Measurements from ENCODE around the gene SOWAHC.
"Not testable (repeated sequence)": the region's sequence is repeated elsewhere in the genome, so short reads cannot be mapped to it uniquely, and the experiment has no call there.

Gene SOWAHC

DNA sequence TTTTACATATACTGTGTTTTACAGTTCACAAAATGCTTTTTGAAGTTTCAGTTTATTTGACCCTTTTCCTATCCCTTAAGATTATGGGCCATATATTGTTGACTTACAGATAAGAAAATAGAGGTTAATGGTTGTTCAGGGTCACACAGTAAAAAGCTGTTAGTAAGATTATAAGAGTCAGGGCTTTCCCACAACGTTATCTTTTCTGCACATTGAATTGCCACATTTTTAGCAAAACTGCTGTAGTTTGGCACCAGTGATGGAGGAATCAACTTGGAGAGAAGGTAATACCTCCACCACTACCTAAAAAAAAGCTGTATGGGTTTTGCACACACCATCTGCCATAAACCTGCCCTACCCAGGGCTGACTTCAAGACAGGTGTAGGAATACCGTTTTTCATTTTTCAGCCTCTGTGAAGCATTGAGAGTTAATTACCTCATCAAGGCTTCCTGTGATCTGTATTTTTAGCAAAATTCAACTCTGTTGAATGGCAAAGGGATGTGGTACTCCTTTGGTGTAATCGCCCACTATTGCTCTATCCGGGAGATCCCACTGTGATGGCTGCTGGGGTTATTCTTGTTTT lies 5.0 kb downstream of the SOWAHC start:
- Histone ChIP-seq H3K9ac (ENCODE audit: low read length in 2 of 2) (no peak overlapping the region), H3K4me3 (ENCODE audit: low read length in 2 of 2) (no peak overlapping the region), H3K9me3 (ENCODE audit: control insufficient read depth in 2 of 2, low read length in 2 of 2) (no peaks in the 10 kb centered on the region), H3K4me1 (ENCODE audit: control insufficient read depth, insufficient read depth, low read length) (peaks cover 11% of the 10 kb centered on the region), H3K27ac (ENCODE audit: low read length) (no peak overlapping the region), H3K36me3 (ENCODE audit: control insufficient read depth in 2 of 2, insufficient read depth in 2 of 2, low read length in 2 of 2) (no peaks in the 10 kb centered on the region), H3K27me3 (ENCODE audit: control insufficient read depth in 1 of 2, insufficient read depth in 2 of 2, low read length in 2 of 2) (no peaks in the 10 kb centered on the region)

GRCh38 chr2:109623297-109623696 lies 9.1 kb downstream of the SOWAHC start:
- Histone ChIP-seq H3K9ac (ENCODE audit: low read length in 2 of 2) (no peak overlapping the region), H3K27ac (ENCODE audit: low read length) (no peak overlapping the region), H3K4me3 (ENCODE audit: low read length in 2 of 2) (no peak overlapping the region), H3K4me1 (ENCODE audit: control insufficient read depth, insufficient read depth, low read length) (no peaks in the 10 kb centered on the region), H3K9me3 (ENCODE audit: control insufficient read depth in 2 of 2, low read length in 2 of 2) (no peaks in the 10 kb centered on the region), H3K27me3 (ENCODE audit: control insufficient read depth in 1 of 2, insufficient read depth in 2 of 2, low read length in 2 of 2) (no peaks in the 10 kb centered on the region), H3K36me3 (ENCODE audit: control insufficient read depth in 2 of 2, insufficient read depth in 2 of 2, low read length in 2 of 2) (no peaks in the 10 kb centered on the region)

DNA sequence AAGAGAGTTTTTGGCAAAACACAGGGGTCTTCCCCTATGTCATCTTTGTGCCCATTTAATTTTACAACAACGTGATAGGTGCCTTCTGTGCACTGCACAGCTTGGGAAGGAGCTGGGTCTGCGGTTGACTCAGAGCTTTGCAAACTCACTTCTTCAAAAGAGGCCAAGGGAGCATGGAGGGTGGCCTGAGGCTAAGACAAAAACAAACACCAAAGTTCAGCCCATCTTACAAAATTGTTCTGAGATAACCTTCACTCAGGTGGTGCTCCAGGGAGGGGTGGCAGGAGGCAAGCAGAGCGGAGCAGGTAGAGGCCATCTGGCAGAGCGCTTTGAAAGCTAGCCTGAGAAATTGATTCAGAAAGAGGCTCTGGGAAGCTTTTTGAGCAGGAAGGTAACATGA lies 9.8 kb downstream of the SOWAHC start:
- H3K36me3 ChIP-seq (ENCODE audit: control insufficient read depth in 2 of 2, insufficient read depth in 2 of 2, low read length in 2 of 2), result no peaks in the 10 kb centered on the region
- no peaks in the 10 kb centered on the region for H3K27me3 ChIP-seq (ENCODE audit: control insufficient read depth in 1 of 2, insufficient read depth in 2 of 2, low read length in 2 of 2)
- no peaks in the 10 kb centered on the region for H3K4me1 ChIP-seq (ENCODE audit: control insufficient read depth, insufficient read depth, low read length)
- H3K9ac ChIP-seq (ENCODE audit: low read length in 2 of 2), result no peak overlapping the region
- no peak overlapping the region for H3K27ac ChIP-seq (ENCODE audit: low read length)
- H3K4me3 ChIP-seq (ENCODE audit: low read length in 2 of 2), result no peak overlapping the region
- H3K9me3 ChIP-seq (ENCODE audit: control insufficient read depth in 2 of 2, low read length in 2 of 2), result no peaks in the 10 kb centered on the region

GRCh38 chr2:109624339-109624738 lies 10.2 kb downstream of the SOWAHC start:
- H3K27me3 ChIP-seq (ENCODE audit: control insufficient read depth in 1 of 2, insufficient read depth in 2 of 2, low read length in 2 of 2), result no peaks in the 10 kb centered on the region
- H3K9ac ChIP-seq (ENCODE audit: low read length in 2 of 2), result no peak overlapping the region
- H3K4me3 ChIP-seq (ENCODE audit: low read length in 2 of 2), result no peak overlapping the region
- H3K27ac ChIP-seq (ENCODE audit: low read length), result no peak overlapping the region
- no peaks in the 10 kb centered on the region for H3K9me3 ChIP-seq (ENCODE audit: control insufficient read depth in 2 of 2, low read length in 2 of 2)
- H3K4me1 ChIP-seq (ENCODE audit: control insufficient read depth, insufficient read depth, low read length), result no peaks in the 10 kb centered on the region
- H3K36me3 ChIP-seq (ENCODE audit: control insufficient read depth in 2 of 2, insufficient read depth in 2 of 2, low read length in 2 of 2), result no peaks in the 10 kb centered on the region

- not testable (repeated sequence) for H3K27ac ChIP-seq (ENCODE audit: low read length); H3K27me3 ChIP-seq (ENCODE audit: control insufficient read depth in 1 of 2, insufficient read depth in 2 of 2, low read length in 2 of 2); H3K9me3 ChIP-seq (ENCODE audit: control insufficient read depth in 2 of 2, low read length in 2 of 2); H3K4me1 ChIP-seq (ENCODE audit: control insufficient read depth, insufficient read depth, low read length); H3K4me3 ChIP-seq (ENCODE audit: low read length in 2 of 2); H3K36me3 ChIP-seq (ENCODE audit: control insufficient read depth in 2 of 2, insufficient read depth in 2 of 2, low read length in 2 of 2); H3K9ac ChIP-seq (ENCODE audit: low read length in 2 of 2)
Measured at GRCh38 chr2:109628321-109628720, 14.2 kb downstream of the SOWAHC start.

GRCh38 chr2:109629867-109630266 lies 15.7 kb downstream of the SOWAHC start:
- Histone ChIP-seq H3K4me3 (ENCODE audit: low read length in 2 of 2) (no peak overlapping the region), H3K27me3 (ENCODE audit: control insufficient read depth in 1 of 2, insufficient read depth in 2 of 2, low read length in 2 of 2) (no peaks in the 10 kb centered on the region), H3K9ac (ENCODE audit: low read length in 2 of 2) (no peak overlapping the region), H3K4me1 (ENCODE audit: control insufficient read depth, insufficient read depth, low read length) (no peaks in the 10 kb centered on the region), H3K27ac (ENCODE audit: low read length) (no peak overlapping the region), H3K36me3 (ENCODE audit: control insufficient read depth in 2 of 2, insufficient read depth in 2 of 2, low read length in 2 of 2) (no peaks in the 10 kb centered on the region), H3K9me3 (ENCODE audit: control insufficient read depth in 2 of 2, low read length in 2 of 2) (no peaks in the 10 kb centered on the region)

- H3K27ac ChIP-seq (ENCODE audit: low read length), result no peak overlapping the region
- H3K9ac ChIP-seq (ENCODE audit: low read length in 2 of 2), result no peak overlapping the region
- H3K4me3 ChIP-seq (ENCODE audit: low read length in 2 of 2), result no peak overlapping the region
Measured at GRCh38 chr2:109630441-109631430, 16.6 kb downstream of the SOWAHC start.

DNA sequence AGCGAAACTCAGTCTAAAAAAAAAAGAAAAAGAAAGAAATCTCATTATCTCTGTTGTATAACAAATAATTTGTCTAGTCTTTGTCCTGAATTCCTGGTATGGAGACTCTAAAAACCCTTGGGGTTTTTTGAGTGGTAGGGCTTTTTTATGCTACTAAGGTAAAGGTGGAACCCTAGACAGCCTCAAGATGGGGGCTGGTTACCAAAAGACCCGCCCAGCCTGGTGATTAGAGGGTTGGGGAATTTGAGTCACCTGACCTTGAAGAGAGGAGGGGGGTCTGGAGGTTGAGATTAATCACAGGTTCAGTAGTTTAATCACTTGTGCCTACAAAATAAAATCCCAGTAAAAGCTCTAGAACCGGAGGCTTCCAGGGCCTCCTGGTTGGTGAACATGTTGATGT lies 17.6 kb downstream of the SOWAHC start:
- no peaks in the 10 kb centered on the region for H3K4me1 ChIP-seq (ENCODE audit: control insufficient read depth, insufficient read depth, low read length)
- no peak overlapping the region for H3K9ac ChIP-seq (ENCODE audit: low read length in 2 of 2)
- H3K27ac ChIP-seq (ENCODE audit: low read length), result no peak overlapping the region
- no peaks in the 10 kb centered on the region for H3K36me3 ChIP-seq (ENCODE audit: control insufficient read depth in 2 of 2, insufficient read depth in 2 of 2, low read length in 2 of 2)
- no peaks in the 10 kb centered on the region for H3K27me3 ChIP-seq (ENCODE audit: control insufficient read depth in 1 of 2, insufficient read depth in 2 of 2, low read length in 2 of 2)
- H3K9me3 ChIP-seq (ENCODE audit: control insufficient read depth in 2 of 2, low read length in 2 of 2), result no peaks in the 10 kb centered on the region
- no peak overlapping the region for H3K4me3 ChIP-seq (ENCODE audit: low read length in 2 of 2)

More at GRCh38 chr2:109630441-109631430, 16.6 kb downstream of the SOWAHC start:
- Histone ChIP-seq H3K27me3 (ENCODE audit: control insufficient read depth in 1 of 2, insufficient read depth in 2 of 2, low read length in 2 of 2) (no peaks in the 10 kb centered on the region), H3K4me1 (ENCODE audit: control insufficient read depth, insufficient read depth, low read length) (no peaks in the 10 kb centered on the region), H3K9me3 (ENCODE audit: control insufficient read depth in 2 of 2, low read length in 2 of 2) (no peaks in the 10 kb centered on the region), H3K36me3 (ENCODE audit: control insufficient read depth in 2 of 2, insufficient read depth in 2 of 2, low read length in 2 of 2) (no peaks in the 10 kb centered on the region)

DNA sequence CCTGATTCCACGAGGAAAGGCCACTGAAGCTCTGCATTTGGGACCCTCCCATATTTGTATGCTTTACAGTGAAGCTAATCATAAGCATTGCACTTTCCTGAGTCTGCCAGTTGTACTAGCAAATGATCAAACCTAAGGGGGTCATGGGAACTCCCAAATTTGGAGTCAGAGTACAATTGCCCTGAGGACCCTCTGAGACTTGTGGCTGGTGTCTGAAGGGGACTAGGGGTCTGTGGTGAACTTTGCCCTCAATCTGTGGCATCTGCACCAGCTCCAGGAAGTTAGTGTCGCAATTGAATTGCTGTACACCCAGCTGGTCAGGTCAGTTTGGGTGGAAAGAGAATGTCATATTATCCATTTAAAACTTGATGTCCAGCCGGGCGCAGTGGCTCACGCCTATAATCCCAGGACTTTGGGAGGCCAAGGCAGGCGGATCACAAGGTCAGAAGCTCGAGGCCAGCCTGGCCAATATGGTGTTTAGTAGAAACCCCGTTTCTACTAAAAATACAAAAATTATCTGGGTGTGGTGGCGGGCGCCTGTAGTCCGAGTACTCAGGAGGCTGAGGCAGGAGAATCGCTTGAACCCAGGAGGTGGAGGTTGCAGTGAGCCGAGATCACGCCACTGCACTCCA lies 18.1 kb downstream of the SOWAHC start:
- H3K4me1 ChIP-seq (ENCODE audit: control insufficient read depth, insufficient read depth, low read length), result no peaks in the 10 kb centered on the region

DNA sequence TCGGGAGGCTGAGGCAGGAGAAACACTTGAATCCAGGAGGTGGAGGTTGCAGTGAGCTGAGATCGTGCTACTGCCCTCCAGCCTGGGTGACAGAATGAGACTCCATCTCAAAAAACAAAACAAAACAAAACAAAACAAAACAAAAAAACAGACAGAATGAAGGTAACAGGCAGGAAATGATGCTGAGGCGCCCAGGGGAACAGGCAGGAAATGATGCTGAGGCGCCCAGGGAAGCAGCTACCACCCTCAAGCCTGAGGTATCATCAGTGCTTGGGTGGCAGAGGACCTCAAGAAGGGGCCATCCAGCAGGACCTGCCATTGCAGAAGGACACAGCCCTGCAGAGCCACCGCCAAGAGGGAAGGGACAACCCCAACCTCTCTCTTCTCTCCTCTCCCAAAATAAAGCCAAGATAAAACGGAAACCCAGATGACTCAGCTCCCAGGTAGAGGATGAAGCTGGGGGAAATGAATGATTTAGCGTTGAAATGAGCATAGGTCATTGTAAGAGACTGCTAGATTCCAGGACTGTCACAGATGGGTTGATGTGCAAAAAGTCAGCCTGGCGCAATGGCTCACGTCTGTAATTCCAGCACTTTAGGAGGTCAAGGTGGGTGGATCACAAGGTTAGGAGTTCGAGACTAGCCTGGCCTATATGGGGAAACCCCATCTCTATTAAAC lies 19.3 kb downstream of the SOWAHC start:
- H3K9ac ChIP-seq (ENCODE audit: low read length in 2 of 2), result no peak overlapping the region
- no peak overlapping the region for H3K4me3 ChIP-seq (ENCODE audit: low read length in 2 of 2)
- no peaks in the 10 kb centered on the region for H3K4me1 ChIP-seq (ENCODE audit: control insufficient read depth, insufficient read depth, low read length)
- no peaks in the 10 kb centered on the region for H3K36me3 ChIP-seq (ENCODE audit: control insufficient read depth in 2 of 2, insufficient read depth in 2 of 2, low read length in 2 of 2)
- H3K27me3 ChIP-seq (ENCODE audit: control insufficient read depth in 1 of 2, insufficient read depth in 2 of 2, low read length in 2 of 2), result no peaks in the 10 kb centered on the region
- no peak overlapping the region for H3K27ac ChIP-seq (ENCODE audit: low read length)
- H3K9me3 ChIP-seq (ENCODE audit: control insufficient read depth in 2 of 2, low read length in 2 of 2), result no peaks in the 10 kb centered on the region

More for the DNA sequence above, 18.1 kb downstream of the SOWAHC start:
- no peaks in the 10 kb centered on the region for H3K36me3 ChIP-seq (ENCODE audit: control insufficient read depth in 2 of 2, insufficient read depth in 2 of 2, low read length in 2 of 2)
- H3K4me3 ChIP-seq (ENCODE audit: low read length in 2 of 2), result no peak overlapping the region
- no peaks in the 10 kb centered on the region for H3K27me3 ChIP-seq (ENCODE audit: control insufficient read depth in 1 of 2, insufficient read depth in 2 of 2, low read length in 2 of 2)
- H3K27ac ChIP-seq (ENCODE audit: low read length), result no peak overlapping the region
- no peak overlapping the region for H3K9ac ChIP-seq (ENCODE audit: low read length in 2 of 2)
- H3K9me3 ChIP-seq (ENCODE audit: control insufficient read depth in 2 of 2, low read length in 2 of 2), result no peaks in the 10 kb centered on the region

Measured in stomach smooth muscle (tissue), 2 donors.